ENCODE data around the gene EEF1AKMT3. TPM values are rescaled to one million over a fixed set of nuclear protein-coding genes. Genes with fewer than 3 reads are reported as not detected.

EEF1AKMT3 gene
- total RNA-seq, 4 donors from 2014 or later = 10.3 to 14.6 (median 11.4) TPM

DNA sequence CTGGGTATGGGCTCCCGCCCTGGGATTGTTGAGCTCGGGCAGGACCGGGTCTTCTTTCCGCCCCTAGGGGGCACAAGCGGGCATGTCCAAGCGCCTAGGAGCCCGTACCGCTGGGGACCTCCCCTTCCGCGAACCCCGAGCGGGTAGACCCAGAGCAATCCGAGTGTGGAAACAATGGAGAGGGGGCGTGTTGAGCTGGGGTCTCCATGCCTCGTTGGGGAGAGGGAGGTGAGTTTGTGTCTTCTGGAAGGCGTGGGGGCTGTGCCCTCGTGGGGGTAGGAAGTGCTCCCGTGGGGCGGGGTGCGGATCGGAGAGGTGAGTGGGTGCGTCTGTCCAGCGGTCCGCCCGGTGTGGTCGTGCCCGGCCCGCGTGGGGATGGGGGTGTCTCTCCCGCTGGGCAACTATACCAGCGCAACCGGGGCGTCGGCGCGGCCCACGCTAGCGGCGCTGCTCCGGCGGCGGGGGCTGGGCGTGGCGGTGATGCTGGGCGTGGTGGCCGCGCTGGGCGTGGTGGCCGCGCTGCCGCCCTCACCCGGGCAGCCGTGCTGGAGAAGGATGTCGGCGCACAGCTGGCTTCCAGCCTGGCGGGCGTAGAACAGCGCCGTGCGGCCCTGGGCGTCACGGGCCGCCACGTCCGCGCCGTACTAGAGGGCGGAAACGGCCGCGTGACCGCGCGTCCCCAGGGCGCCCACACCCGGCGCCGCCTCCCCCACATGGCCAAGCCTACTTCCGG, 46.1 kb upstream of the EEF1AKMT3 start:
- TF ChIP-seq, protein P1, sequence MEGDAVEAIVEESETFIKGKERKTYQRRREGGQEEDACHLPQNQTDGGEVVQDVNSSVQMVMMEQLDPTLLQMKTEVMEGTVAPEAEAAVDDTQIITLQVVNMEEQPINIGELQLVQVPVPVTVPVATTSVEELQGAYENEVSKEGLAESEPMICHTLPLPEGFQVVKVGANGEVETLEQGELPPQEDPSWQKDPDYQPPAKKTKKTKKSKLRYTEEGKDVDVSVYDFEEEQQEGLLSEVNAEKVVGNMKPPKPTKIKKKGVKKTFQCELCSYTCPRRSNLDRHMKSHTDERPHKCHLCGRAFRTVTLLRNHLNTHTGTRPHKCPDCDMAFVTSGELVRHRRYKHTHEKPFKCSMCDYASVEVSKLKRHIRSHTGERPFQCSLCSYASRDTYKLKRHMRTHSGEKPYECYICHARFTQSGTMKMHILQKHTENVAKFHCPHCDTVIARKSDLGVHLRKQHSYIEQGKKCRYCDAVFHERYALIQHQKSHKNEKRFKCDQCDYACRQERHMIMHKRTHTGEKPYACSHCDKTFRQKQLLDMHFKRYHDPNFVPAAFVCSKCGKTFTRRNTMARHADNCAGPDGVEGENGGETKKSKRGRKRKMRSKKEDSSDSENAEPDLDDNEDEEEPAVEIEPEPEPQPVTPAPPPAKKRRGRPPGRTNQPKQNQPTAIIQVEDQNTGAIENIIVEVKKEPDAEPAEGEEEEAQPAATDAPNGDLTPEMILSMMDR (IDR thresholded peaks at IDR 0.05; ENCODE audit: low read depth) = no peak

DNA sequence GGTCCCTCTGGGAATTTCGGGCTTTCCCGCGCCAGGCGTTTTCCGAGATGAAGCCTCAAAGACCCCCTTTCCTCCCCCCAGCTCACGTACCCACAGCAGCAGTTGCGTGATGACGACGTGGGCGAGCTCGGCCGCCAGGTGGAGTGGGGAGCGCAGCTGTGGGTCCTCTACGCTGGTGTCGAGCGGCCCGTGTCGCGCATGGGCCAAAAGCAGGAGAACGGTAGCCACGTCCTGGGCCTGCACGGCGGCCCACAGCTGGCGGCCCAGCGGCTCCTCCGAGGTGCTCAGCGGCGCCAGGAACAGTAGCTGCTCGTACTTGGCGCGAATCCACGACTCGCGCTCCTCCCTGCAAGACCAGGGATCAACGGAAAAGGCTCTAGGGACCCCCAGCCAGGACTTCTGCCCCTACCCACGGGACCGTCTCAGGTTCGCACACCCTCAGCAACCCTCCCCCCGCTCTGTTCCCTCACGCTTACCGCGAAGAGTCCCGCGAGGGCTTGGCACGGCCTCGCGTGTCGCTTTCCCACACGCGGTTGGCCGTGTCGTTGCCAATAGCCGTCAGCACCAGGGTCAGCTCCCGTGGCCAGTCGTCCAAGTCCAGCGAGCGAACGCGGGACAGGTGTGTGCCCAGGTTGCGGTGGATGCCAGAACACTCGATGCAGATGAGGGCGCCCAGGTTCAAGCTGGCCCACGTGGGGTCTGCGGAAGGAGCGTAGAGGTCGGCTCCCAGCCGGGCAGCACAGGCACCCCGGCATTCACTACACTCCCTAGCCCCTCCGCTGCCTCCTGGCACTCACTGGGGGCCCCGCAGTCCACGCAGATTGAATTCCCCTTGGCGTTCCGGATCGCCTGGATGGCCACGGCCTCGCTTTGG, 45.3 kb upstream of the EEF1AKMT3 start:
- TF ChIP-seq, protein P1 (IDR thresholded peaks at IDR 0.05; ENCODE audit: low read depth) = no peak

DNA sequence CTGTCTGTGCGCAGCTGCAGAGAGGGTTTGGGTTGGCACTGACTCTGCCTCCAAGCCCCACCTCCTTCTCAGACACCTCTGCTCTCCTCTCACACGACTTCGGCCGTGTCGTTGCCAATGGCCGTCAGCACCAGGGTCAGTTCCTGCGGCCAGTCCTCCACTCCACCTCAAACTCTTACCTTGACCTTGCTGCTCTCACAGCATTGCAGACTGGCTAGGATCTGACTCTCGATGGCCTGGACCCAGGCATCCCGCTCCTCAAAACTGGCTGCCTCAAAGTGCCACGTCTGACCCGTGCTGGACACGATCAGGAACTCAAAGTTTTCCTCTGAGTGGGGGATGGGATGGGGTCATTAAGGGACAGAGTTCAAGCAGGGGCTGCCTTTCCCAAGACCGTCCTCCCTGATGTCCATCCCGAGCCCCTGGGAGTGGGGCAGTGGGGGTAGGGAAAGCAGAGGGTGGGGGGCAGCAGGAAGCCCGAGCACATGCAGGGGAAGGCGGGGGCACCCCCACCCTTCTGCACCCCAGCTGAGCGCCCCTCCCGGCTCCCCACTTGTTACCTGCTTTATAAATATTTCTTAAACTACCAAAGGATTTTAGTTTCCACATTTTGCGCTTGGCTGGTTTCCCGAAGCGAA, 44.5 kb upstream of the EEF1AKMT3 start:
- TF ChIP-seq, protein P1 (IDR thresholded peaks at IDR 0.05; ENCODE audit: low read depth) = no peak

DNA sequence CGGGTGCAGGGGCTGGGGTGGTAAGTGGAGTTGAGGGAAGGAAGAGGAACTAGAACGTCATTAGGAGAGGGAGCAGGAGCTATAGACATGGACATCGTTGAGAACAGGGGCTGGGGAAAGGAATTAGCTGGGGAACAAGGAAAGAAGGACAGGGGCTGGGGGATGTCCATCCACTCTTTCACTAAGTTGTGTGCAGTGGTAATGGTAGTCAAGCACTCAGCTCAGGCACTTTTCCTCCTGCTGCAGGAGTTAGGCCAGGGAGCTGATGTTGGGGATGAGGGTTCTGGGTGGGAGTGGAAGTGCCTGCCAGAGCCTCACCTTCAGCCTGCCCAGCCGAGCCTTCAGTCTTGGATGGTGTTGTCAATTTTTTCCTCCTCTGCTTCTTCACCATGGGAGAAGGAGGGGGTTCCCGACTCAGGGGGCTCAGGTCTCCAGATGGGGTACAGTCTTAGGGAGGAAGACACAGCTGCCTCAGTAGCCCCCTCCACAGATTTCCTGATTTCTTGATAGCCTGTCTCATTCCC, 43.0 kb upstream of the EEF1AKMT3 start:
- TF ChIP-seq, protein P1 (IDR thresholded peaks at IDR 0.05; ENCODE audit: low read depth) = no peak

- TF ChIP-seq, protein P1 (IDR thresholded peaks at IDR 0.05; ENCODE audit: low read depth) = no peak
Observed at GRCh38 chr12:57730336-57731067, 41.9 kb upstream of the EEF1AKMT3 start.

- TF ChIP-seq, protein P1 (IDR thresholded peaks at IDR 0.05; ENCODE audit: low read depth) = no peak
Observed at GRCh38 chr12:57731411-57732080, 40.9 kb upstream of the EEF1AKMT3 start.
